ENCODE data around the gene CLIP2. TPM values are rescaled to one million over a fixed set of nuclear protein-coding genes. Genes with fewer than 3 reads are reported as not detected.

CLIP2 gene
- total RNA-seq, 1 donor from 2014 or later, result 42.0 TPM

DNA sequence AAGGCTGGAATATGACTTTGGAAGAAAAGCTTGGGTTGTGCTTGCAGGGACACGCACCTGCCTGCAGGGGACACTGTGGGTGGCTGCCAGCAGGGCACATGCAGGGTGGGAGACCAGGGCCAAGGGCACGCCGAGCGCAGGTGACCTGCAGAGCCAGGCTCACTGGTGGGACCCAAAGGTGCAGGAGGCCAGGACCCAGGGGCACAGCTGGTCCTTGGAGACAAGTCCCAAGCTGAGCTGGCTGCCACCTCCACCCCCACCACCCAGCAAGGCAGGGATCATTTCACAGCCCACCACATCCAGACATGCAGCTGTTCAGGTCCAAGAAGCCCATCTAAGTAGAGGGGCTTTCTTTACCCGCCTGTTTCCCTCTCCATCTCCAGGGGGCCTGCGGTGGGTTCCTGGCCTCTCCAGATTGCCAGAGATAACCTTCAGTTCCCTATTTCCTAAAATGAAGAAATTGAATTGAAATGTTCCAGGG lies 13.8 kb upstream of the CLIP2 start:
- TF ChIP-seq, protein P1, sequence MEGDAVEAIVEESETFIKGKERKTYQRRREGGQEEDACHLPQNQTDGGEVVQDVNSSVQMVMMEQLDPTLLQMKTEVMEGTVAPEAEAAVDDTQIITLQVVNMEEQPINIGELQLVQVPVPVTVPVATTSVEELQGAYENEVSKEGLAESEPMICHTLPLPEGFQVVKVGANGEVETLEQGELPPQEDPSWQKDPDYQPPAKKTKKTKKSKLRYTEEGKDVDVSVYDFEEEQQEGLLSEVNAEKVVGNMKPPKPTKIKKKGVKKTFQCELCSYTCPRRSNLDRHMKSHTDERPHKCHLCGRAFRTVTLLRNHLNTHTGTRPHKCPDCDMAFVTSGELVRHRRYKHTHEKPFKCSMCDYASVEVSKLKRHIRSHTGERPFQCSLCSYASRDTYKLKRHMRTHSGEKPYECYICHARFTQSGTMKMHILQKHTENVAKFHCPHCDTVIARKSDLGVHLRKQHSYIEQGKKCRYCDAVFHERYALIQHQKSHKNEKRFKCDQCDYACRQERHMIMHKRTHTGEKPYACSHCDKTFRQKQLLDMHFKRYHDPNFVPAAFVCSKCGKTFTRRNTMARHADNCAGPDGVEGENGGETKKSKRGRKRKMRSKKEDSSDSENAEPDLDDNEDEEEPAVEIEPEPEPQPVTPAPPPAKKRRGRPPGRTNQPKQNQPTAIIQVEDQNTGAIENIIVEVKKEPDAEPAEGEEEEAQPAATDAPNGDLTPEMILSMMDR (IDR thresholded peaks at IDR 0.05; ENCODE audit: unreplicated experiment), result peak; percentile 60
- peaks cover 6% of the 10 kb centered on the region for H3K4me1 Mint-ChIP-seq (ENCODE audit: low read depth)
- H3K4me3 Mint-ChIP-seq (ENCODE audit: low read depth), result no peak overlapping the region
- DNase-seq (ENCODE audit: low spot score, unreplicated experiment), result peak; percentile 38
- H3K27ac Mint-ChIP-seq, result no peak overlapping the region
- H3K27me3 Mint-ChIP-seq, result peaks cover 3% of the 10 kb centered on the region
- no peaks in the 10 kb centered on the region for H3K9me3 Mint-ChIP-seq (ENCODE audit: low read depth)
- H3K36me3 Mint-ChIP-seq (ENCODE audit: insufficient read depth), result no peaks in the 10 kb centered on the region

DNA sequence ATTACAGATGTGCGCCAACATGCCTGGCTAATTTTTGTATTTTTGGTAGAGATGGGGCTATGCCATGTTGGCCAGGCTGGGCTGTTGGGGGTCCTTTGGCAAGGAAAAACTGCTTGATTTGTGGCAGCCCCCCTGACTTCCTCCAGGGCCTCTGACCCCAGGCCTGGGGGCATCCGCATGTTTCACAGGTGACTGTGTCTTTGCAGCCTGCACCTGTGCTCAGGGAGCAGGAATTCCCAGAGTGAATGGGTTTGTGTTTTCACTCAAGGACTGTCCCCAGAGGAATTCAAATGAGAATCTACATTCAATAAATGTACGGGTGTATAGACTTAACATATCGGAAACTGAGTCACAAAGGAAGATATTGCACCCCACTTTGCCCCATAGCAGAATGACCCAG lies 11.6 kb upstream of the CLIP2 start:
- Mint-ChIP-seq H3K36me3 (ENCODE audit: insufficient read depth) (no peaks in the 10 kb centered on the region), H3K4me1 (ENCODE audit: low read depth) (peaks cover 8% of the 10 kb centered on the region)

DNA sequence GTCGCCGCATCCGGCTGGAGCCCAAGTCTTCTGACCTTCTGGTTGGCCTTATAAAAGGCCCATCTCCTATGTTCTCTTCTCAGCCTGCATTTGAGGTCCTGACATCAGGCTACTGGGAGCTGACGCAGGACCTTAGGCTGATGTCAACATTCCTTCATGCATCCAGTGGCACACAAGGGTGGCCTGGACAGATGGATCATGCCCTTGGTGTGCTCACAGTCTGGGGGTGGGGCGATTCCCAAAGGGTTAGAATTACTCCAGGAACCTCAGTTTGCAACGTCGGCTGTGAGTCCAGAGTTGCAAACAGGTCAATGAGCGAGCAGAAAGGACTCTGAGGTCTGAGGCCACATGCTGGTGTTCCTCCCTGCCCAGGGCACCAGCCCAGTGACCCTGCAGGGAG lies 8.2 kb upstream of the CLIP2 start:
- no peak overlapping the region for H3K27ac Mint-ChIP-seq
- no peaks in the 10 kb centered on the region for H3K36me3 Mint-ChIP-seq (ENCODE audit: insufficient read depth)
- peaks cover 8% of the 10 kb centered on the region for H3K4me1 Mint-ChIP-seq (ENCODE audit: low read depth)
- TF ChIP-seq, protein P1 (IDR thresholded peaks at IDR 0.05; ENCODE audit: unreplicated experiment), result no peak
- no peak overlapping the region for H3K4me3 Mint-ChIP-seq (ENCODE audit: low read depth)
- DNase-seq (ENCODE audit: low spot score, unreplicated experiment), result no peak
- H3K9me3 Mint-ChIP-seq (ENCODE audit: low read depth), result no peaks in the 10 kb centered on the region
- H3K27me3 Mint-ChIP-seq, result peaks cover 19% of the 10 kb centered on the region

More for the DNA sequence above, 11.6 kb upstream of the CLIP2 start:
- no peaks in the 10 kb centered on the region for H3K9me3 Mint-ChIP-seq (ENCODE audit: low read depth)
- H3K27me3 Mint-ChIP-seq, result peaks cover 3% of the 10 kb centered on the region
- no peak for DNase-seq (ENCODE audit: low spot score, unreplicated experiment)
- H3K27ac Mint-ChIP-seq, result no peak overlapping the region
- no peak overlapping the region for H3K4me3 Mint-ChIP-seq (ENCODE audit: low read depth)
- TF ChIP-seq, protein P1 (IDR thresholded peaks at IDR 0.05; ENCODE audit: unreplicated experiment), result no peak

DNA sequence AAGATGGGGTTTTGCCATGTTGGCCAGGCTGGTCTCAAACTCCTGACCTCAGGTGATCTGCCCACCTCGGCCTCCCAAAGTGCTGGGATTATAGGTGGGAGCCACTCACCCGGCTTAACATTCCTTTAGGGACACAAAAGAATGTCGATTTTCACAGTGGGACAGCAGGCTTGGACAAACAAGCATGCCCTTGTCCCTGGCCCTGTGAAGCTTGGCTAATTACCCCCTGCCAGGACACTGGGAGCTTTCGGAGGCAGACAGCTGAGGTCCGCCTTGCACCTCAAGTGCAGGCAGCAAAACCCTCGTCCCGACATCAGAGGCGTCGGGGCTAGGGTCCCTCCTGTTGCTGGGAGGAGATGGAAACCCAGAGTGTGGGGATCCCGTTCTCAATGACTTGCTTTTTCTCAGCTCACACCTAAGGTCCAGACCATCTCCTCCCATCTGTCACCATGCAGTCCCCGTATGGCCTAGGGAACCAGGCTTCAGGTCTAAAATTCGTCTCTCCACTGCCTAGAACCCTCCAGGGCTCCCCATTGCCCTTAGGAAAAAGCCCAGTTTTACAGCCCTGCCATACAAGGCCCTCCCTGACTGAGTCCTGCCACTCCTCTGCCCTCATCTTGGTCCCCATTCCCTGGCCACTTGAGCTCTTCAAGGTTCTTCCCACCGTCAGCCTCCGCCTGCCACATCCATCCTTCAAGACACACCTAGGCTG lies 6.3 kb upstream of the CLIP2 start:
- H3K4me3 Mint-ChIP-seq (ENCODE audit: low read depth), result no peak overlapping the region
- H3K27me3 Mint-ChIP-seq, result peaks cover 25% of the 10 kb centered on the region
- no peak for DNase-seq (ENCODE audit: low spot score, unreplicated experiment)
- no peaks in the 10 kb centered on the region for H3K9me3 Mint-ChIP-seq (ENCODE audit: low read depth)
- H3K36me3 Mint-ChIP-seq (ENCODE audit: insufficient read depth), result no peaks in the 10 kb centered on the region
- peak overlapping the region; percentile 45 for H3K27ac Mint-ChIP-seq
- TF ChIP-seq, protein P1 (IDR thresholded peaks at IDR 0.05; ENCODE audit: unreplicated experiment), result no peak
- H3K4me1 Mint-ChIP-seq (ENCODE audit: low read depth), result peaks cover 9% of the 10 kb centered on the region

DNA sequence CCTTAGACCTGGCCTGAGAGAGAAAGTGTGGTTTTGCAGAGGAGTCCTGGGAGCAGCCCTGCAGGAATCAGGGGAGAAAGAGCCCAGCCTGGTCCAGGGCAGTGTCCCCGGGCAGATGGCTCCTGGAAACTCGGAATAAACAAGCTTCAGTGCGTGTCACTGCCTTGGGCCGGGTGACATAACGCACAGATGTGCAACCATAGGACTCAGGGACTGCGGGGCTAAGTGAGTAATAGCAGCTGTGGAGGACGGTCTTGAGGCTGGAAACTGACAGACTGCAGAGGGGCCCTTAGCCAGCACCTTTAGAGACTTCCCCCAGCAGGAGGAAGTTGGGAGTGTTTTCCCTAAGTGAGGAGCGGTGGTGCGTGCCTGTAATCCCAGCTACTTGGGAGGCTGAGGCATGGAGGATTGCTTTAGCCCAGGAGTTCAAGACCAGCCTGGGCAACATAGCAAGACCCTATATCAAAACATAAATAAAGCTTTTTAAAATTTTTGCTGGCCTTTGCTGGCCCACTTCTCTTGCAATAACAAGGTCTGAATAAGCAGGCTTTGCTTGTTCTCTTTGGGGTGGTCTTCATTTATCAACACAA lies 5.3 kb upstream of the CLIP2 start:
- no peak overlapping the region for H3K4me3 Mint-ChIP-seq (ENCODE audit: low read depth)
- DNase-seq (ENCODE audit: low spot score, unreplicated experiment), result no peak
- no peaks in the 10 kb centered on the region for H3K36me3 Mint-ChIP-seq (ENCODE audit: insufficient read depth)
- TF ChIP-seq, protein P1 (IDR thresholded peaks at IDR 0.05; ENCODE audit: unreplicated experiment), result no peak
- H3K27ac Mint-ChIP-seq, result no peak overlapping the region
- H3K9me3 Mint-ChIP-seq (ENCODE audit: low read depth), result no peaks in the 10 kb centered on the region
- peaks cover 33% of the 10 kb centered on the region for H3K27me3 Mint-ChIP-seq
- peaks cover 16% of the 10 kb centered on the region for H3K4me1 Mint-ChIP-seq (ENCODE audit: low read depth)
